Aortic smooth muscle cell (primary cell): ENCODE results near the gene RPS19. TPM values are rescaled to one million over a fixed set of nuclear protein-coding genes. Genes with fewer than 3 reads are reported as not detected.

Experiments
- total RNA-seq: library from RNA; depleted of rRNA; stranded (reverse); fragments of >200 nt; gene quantifications from 2 replicates; pipeline ENCODE4 v1.2.3, GENCODE V29; 2014

RPS19 gene
- 1,192 and 1,270 TPM in 2 replicates for total RNA-seq

DNA sequence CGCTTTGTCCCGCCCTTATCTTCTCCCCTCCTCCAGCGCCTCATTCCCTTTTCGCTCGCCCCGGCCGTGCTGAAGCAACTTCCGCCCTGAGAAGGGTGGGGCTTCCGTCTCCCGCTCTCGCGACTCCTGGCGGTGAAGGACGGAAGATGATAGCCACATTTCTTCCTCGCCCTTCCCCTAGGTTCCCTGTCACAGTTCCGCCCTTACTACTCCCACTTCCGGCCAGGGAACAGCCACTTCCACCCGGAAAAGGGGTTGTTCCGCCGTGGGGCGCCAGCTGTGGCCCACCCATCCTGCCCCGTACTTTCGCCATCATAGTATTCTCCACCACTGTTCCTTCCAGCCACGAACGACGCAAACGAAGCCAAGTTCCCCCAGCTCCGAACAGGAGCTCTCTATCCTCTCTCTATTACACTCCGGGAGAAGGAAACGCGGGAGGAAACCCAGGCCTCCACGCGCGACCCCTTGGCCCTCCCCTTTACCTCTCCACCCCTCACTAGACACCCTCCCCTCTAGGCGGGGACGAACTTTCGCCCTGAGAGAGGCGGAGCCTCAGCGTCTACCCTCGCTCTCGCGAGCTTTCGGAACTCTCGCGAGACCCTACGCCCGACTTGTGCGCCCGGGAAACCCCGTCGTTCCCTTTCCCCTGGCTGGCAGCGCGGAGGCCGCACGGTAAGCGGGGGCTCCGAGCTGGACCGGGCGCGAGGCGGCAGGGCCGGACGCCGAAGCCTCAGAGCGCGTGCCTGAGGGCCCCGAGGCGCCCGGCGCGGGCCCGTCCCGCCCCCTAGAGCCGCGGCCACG is at the start of gene RPS19:
TSS of gene RPS19 (plus strand) at position 638 of the 801 bp plus-strand sequence. CDS start 520 bp downstream, outside the sequence.

DNA sequence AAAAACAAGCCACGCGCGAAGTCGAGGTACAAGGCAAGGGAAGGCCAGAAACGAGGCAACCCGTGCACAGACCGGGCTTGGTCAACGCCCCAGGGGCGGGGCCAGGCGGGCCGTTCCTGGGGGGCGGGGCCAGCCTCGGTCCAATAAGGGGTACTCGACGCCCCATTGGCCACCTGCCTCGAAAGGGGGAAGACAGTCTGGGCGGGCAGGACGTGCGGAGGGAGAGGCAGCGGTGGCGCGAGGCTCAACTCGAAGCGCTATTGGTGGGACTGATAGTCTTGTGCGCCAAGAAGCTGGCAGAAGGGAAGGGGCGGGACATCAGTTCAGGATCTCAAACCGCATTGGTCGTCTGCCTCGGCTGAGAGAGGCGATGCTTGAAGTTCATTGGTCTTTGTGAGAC is 15.5 kb upstream of the RPS19 start, which contains the start of gene LYPD4:
TSS of gene LYPD4 (minus strand) at position 83 of the 400 bp plus-strand sequence. CDS start 5,398 bp downstream, outside the sequence.

GRCh38 chr19:41845001-41845050 is 15.2 kb upstream of the RPS19 start, which contains the start of gene DMRTC2:
Gene DMRTC2, plus strand, starts transcription at chr19:41845042. Its CDS starts 2,387 bp downstream, at chr19:41847429.

DNA sequence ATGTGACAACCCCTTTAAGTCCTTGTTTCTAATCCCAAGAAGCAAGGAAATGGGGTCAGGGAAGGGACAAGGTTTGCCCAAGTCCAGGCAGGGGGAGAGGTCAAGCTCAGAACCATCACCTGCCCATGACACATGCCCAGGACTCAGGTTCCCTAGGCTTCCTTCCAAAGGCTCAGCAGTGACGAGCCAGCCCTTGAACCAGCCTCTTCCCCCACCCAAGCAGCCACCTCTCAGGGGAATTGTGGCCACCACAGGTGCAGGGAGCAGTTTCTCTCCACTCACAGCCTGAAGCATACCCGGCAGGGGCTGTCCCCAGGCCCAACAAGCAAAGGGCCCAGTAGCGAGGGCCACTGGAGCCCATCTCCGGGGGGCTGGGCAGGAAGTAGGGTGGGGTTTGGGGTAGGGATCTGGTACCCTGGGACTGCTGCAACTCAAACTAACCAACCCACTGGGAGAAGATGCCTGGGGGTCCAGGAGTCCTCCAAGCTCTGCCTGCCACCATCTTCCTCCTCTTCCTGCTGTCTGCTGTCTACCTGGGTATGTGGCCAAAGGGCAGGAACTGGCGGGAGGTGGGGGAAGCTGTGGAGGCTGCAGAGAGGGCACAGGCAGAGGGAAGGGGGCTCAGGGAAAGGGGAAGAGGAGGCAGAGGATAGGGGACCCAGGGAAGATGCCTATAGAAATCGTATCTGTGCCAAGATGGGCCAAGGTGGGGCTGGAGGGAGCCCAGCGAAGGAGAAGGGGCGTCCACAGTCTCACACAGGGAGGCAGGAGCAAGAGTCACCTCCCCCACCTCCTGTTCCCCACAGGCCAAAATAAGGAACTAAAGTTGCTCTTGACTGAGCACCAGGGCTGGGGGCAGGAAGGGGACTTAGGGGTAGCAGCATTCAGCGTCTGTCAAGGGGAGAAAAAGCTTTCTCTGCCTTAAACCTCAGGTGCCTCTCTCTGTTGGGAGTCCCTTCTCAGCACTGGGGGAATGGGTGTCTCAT is 17.1 kb downstream of the RPS19 start, which contains the start of gene CD79A:
TSS of gene CD79A (plus strand) at position 433 of the 986 bp plus-strand sequence. CDS start at position 459, 26 bp downstream.

DNA sequence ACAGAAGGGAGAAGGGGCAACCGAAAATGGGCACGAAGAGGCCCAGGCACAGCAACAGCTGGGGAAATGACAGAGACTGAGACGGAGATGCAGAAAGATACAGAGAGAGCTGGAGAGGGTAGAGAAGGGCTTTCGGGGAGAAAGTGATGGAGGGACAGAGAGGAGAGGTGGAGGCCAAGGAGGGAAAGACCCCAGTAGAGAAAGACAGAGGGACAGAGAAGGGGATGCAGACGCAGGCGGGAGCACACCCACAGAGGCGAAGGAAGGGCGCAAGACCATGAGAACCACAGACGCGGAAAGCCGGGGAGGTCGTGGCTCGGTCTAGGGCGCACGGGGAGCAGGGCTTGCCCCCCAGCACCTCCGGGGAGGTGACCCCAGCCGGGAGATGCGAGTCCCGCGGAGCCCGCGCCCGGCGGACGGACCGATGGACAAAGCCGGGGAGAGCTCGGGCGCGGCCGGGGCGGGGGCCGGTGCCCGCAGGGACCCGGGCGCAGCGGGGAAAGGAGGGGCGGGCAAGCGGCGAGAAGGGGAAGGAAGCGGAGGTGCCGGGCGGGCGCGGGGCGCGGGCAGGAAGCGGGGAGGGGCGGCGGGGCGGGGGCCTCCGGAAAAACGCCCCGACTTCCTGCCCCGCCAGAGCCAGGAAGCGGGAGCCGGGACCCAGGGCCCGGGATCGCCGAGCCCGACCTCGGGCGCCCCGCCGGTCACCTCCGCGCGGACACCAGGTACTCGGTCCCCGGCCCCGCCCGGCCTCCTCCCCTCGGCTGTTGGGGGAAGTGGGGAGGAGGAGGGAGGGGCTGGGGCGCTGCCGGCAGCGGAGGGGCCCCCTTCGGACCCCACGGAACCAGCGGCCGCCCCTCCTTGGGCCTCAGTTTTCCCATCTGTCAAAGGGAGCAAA is 22.8 kb downstream of the RPS19 start, which contains the start of gene ARHGEF1:
TSS of gene ARHGEF1 (plus strand) at position 617 of the 895 bp plus-strand sequence. CDS start 4,899 bp downstream, outside the sequence.

Other genes starting within 250 kb of the RPS19 start
- not detected in 2 replicates for gene CEACAM4, start 233.2 kb upstream of the RPS19 start, total RNA-seq
- gene CEACAM7, start 172.0 kb upstream of the RPS19 start, total RNA-seq = not detected in 2 replicates
- gene CEACAM5, start 151.6 kb upstream of the RPS19 start, total RNA-seq = not detected in 2 replicates
- gene CEACAM6, start 104.7 kb upstream of the RPS19 start, total RNA-seq = not detected in 2 replicates
- gene CEACAM3, start 63.7 kb upstream of the RPS19 start, total RNA-seq = not detected in 2 replicates
- gene LYPD4, start 15.6 kb upstream of the RPS19 start, total RNA-seq = not detected in 2 replicates
- gene DMRTC2, start 15.2 kb upstream of the RPS19 start, total RNA-seq = not detected in 2 replicates
- not detected in 2 replicates for gene CD79A, start 17.0 kb downstream of the RPS19 start, total RNA-seq
- gene ARHGEF1, start 22.9 kb downstream of the RPS19 start, total RNA-seq = 24.2 and 29.1 TPM in 2 replicates
- 0.06 TPM in 1 of 2 replicates, not detected in the other for gene ERFL, start 68.2 kb downstream of the RPS19 start, total RNA-seq
- 212 and 252 TPM in 2 replicates for gene RABAC1, start 99.1 kb downstream of the RPS19 start, total RNA-seq
- under 0.01 and 0.25 TPM in 2 replicates for gene ATP1A3, start 134.0 kb downstream of the RPS19 start, total RNA-seq
- 3.4 and 5.9 TPM in 2 replicates for gene GRIK5, start 210.0 kb downstream of the RPS19 start, total RNA-seq
- 7.0 and 10.0 TPM in 2 replicates for gene ZNF574, start 215.9 kb downstream of the RPS19 start, total RNA-seq